Measurements from ENCODE around the gene FANK1.
"Not testable (repeated sequence)": the region's sequence is repeated elsewhere in the genome, so short reads cannot be mapped to it uniquely, and the experiment has no call there.

FANK1 gene

GRCh38 chr10:125896088-125896934 lies at the start of gene FANK1:
Gene FANK1 (plus strand): TSS chr10:125896564. CDS start chr10:125896643, 79 bp downstream.
- in situ Hi-C loops (cut with MboI; ENCODE audit: low sequenced_read_pairs): not testable (repeated sequence)

- in situ Hi-C loops (cut with MboI; ENCODE audit: low sequenced_read_pairs): no loop called here
Observed at GRCh38 chr10:125846894-125847293, 49.5 kb upstream of the FANK1 start.

GRCh38 chr10:125848371-125848770 lies 48.0 kb upstream of the FANK1 start:
- in situ Hi-C loops (cut with MboI; ENCODE audit: low sequenced_read_pairs): no loop called here

GRCh38 chr10:125848857-125849256 lies 47.5 kb upstream of the FANK1 start:
- in situ Hi-C loops (cut with MboI; ENCODE audit: low sequenced_read_pairs): no loop called here

- in situ Hi-C loops (cut with MboI; ENCODE audit: low sequenced_read_pairs): no loop called here
Observed at GRCh38 chr10:125849448-125849847, 46.9 kb upstream of the FANK1 start.

GRCh38 chr10:125850766-125851731 lies 45.3 kb upstream of the FANK1 start:
- in situ Hi-C loops (cut with MboI; ENCODE audit: low sequenced_read_pairs): no loop called here

- in situ Hi-C loops (cut with MboI; ENCODE audit: low sequenced_read_pairs): no loop called here
Observed at GRCh38 chr10:125852487-125852886, 43.9 kb upstream of the FANK1 start.

- in situ Hi-C loops (cut with MboI; ENCODE audit: low sequenced_read_pairs): no loop called here
Observed at GRCh38 chr10:125857185-125857760, 39.1 kb upstream of the FANK1 start.

GRCh38 chr10:125859128-125859817 lies 37.1 kb upstream of the FANK1 start:
- in situ Hi-C loops (cut with MboI; ENCODE audit: low sequenced_read_pairs): no loop called here

- in situ Hi-C loops (cut with MboI; ENCODE audit: low sequenced_read_pairs): no loop called here
Observed at GRCh38 chr10:125865120-125865519, 31.2 kb upstream of the FANK1 start.

GRCh38 chr10:125866421-125867029 lies 29.8 kb upstream of the FANK1 start:
- in situ Hi-C loops (cut with MboI; ENCODE audit: low sequenced_read_pairs): no loop called here

GRCh38 chr10:125868372-125868975 lies 27.9 kb upstream of the FANK1 start:
- in situ Hi-C loops (cut with MboI; ENCODE audit: low sequenced_read_pairs): no loop called here

- in situ Hi-C loops (cut with MboI; ENCODE audit: low sequenced_read_pairs): no loop called here
Observed at GRCh38 chr10:125871338-125871737, 25.0 kb upstream of the FANK1 start.

GRCh38 chr10:125878957-125879835 lies 17.2 kb upstream of the FANK1 start:
- in situ Hi-C loops (cut with MboI; ENCODE audit: low sequenced_read_pairs): no loop called here

- in situ Hi-C loops (cut with MboI; ENCODE audit: low sequenced_read_pairs): no loop called here
Observed at GRCh38 chr10:125880719-125881118, 15.6 kb upstream of the FANK1 start.

- in situ Hi-C loops (cut with MboI; ENCODE audit: low sequenced_read_pairs): no loop called here
Observed at GRCh38 chr10:125881192-125881591, 15.2 kb upstream of the FANK1 start, which contains the start of gene DHX32. Gene DHX32 (minus strand): TSS chr10:125881292. CDS start chr10:125880824, 468 bp downstream.

GRCh38 chr10:125882596-125882995 lies 13.8 kb upstream of the FANK1 start:
- in situ Hi-C loops (cut with MboI; ENCODE audit: low sequenced_read_pairs): no loop called here

GRCh38 chr10:125883211-125883610 lies 13.2 kb upstream of the FANK1 start:
- in situ Hi-C loops (cut with MboI; ENCODE audit: low sequenced_read_pairs): no loop called here
